Type B pancreatic cell (in vitro differentiated cells): Measurements from ENCODE around the gene SLC22A15. TPM values are rescaled to one million over a fixed set of nuclear protein-coding genes. Genes with fewer than 3 reads are reported as not detected.
A peak's percentile ranks its signal among the peaks of the same experiment; 100 is the strongest.

Source experiments
- DNase-seq: peaks from one replicate; pipeline ENCODE4 v3.0.0; 2021; ENCODE audit warnings: mixed read lengths; ENCODE audit not compliant: unreplicated experiment; ENCODE audit errors: extremely low spot score
- H3K27ac Mint-ChIP-seq: 2 replicates; pipeline ENCODE4 v1.8.0; 2021; ENCODE audit warnings: mild to moderate bottlenecking, mixed read lengths
- H3K27me3 Mint-ChIP-seq: 2 replicates; pipeline ENCODE4 v1.8.0; 2021; ENCODE audit warnings: mixed read lengths
- H3K36me3 Mint-ChIP-seq: 2 replicates; pipeline ENCODE4 v1.8.0; 2021; ENCODE audit warnings: mixed read lengths
- H3K4me1 Mint-ChIP-seq: one replicate; pipeline ENCODE4 v1.8.0; 2021; ENCODE audit warnings: mixed read lengths; ENCODE audit not compliant: unreplicated experiment
- H3K4me3 Mint-ChIP-seq: 2 replicates; pipeline ENCODE4 v1.8.0; 2021; ENCODE audit warnings: mild to moderate bottlenecking, mixed read lengths
- H3K9me3 Mint-ChIP-seq: 2 replicates; pipeline ENCODE4 v1.8.0; 2021; ENCODE audit warnings: mixed read lengths
- long read RNA-seq: library from polyadenylated mRNA; unstranded; transcript quantifications from one replicate; pipeline ENCODE4 v2.0.0, GENCODE V29; 2020
- total RNA-seq: library from RNA; stranded (reverse); gene quantifications from 2 replicates; pipeline ENCODE4 v1.2.1, GENCODE V29; 2021; ENCODE audit warnings: low replicate concordance
- TF ChIP-seq, protein P1 (sequence below): fragments of 200-600 bp; sonication (generic); conservative IDR thresholded peaks from 2 replicates; pipeline ENCODE4 v1.5.0; 2021; ENCODE audit warnings: antibody characterized with exemption, mild to moderate bottlenecking

Gene SLC22A15
- 3.4 and 3.9 TPM in 2 replicates for total RNA-seq
- long read RNA-seq, partial matches to known transcripts, result 0 of 1 reads
- long read RNA-seq, other reads (novel, unspliced or antisense), result 1 of 1 reads

GRCh38 chr1:115976062-115976920 lies at the start of gene SLC22A15:
SLC22A15 (plus strand) TSS chr1:115976513; CDS start chr1:115976628, 115 bp downstream.
- peaks cover 13% of the 10 kb centered on the region for H3K27me3 Mint-ChIP-seq
- peak within 1 kb of the TSS; percentile 87 for H3K27ac Mint-ChIP-seq
- peak within 1 kb of the TSS; percentile 96 for H3K4me3 Mint-ChIP-seq
- peaks cover 10% of the 10 kb centered on the region for H3K4me1 Mint-ChIP-seq
- TF ChIP-seq, protein P1, sequence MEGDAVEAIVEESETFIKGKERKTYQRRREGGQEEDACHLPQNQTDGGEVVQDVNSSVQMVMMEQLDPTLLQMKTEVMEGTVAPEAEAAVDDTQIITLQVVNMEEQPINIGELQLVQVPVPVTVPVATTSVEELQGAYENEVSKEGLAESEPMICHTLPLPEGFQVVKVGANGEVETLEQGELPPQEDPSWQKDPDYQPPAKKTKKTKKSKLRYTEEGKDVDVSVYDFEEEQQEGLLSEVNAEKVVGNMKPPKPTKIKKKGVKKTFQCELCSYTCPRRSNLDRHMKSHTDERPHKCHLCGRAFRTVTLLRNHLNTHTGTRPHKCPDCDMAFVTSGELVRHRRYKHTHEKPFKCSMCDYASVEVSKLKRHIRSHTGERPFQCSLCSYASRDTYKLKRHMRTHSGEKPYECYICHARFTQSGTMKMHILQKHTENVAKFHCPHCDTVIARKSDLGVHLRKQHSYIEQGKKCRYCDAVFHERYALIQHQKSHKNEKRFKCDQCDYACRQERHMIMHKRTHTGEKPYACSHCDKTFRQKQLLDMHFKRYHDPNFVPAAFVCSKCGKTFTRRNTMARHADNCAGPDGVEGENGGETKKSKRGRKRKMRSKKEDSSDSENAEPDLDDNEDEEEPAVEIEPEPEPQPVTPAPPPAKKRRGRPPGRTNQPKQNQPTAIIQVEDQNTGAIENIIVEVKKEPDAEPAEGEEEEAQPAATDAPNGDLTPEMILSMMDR, result peak; percentile 43
- H3K9me3 Mint-ChIP-seq, result no peaks in the 10 kb centered on the region
- DNase-seq, result peak; percentile 72
- no peaks in the 10 kb centered on the region for H3K36me3 Mint-ChIP-seq

DNA sequence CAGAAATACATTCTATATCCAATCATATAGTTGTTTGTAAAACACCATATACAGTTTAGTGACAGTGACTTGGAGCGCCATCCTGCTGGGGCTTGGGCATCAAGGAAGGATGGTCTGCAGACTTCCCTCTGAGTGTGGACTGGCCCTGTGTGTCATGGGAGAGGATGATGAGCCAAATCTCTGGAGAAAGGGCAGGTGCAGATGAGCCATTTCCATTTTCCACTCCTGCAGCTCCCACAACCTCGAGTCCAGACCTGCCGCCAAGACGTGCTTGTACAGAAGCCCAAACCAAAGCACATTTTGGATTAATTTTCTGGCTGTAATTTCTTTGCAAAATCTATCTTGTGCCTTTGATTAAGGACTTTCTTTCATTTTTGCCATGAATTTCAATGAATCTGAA lies 48.3 kb upstream of the SLC22A15 start:
- H3K4me3 Mint-ChIP-seq, result no peak overlapping the region
- H3K27me3 Mint-ChIP-seq, result peaks cover 14% of the 10 kb centered on the region
- H3K36me3 Mint-ChIP-seq, result no peaks in the 10 kb centered on the region
- H3K9me3 Mint-ChIP-seq, result no peaks in the 10 kb centered on the region
- no peak overlapping the region for H3K27ac Mint-ChIP-seq
- no peak for DNase-seq
- H3K4me1 Mint-ChIP-seq, result peaks cover 18% of the 10 kb centered on the region
- TF ChIP-seq, protein P1, result no peak

DNA sequence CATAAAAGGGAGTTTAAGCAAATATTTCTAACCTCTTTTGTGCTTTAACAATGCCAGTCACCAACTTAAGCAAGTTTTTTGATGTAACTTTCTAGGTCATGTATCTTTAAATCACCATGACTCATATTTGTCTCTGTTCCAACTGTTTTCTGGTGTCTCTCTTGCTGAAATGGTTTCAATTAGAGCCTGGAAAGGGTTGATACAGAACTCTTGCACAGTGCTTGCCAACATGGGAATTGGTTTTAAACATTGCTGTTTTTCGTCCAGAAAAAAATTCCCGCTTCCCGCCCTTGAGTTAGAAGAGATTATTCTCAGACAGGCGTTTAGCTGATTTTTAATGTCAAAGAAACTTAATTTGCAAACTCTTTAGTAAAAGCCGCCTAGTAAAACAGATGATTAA lies 46.4 kb upstream of the SLC22A15 start:
- H3K27ac Mint-ChIP-seq, result no peak overlapping the region
- no peak for DNase-seq
- no peaks in the 10 kb centered on the region for H3K36me3 Mint-ChIP-seq
- peaks cover 4% of the 10 kb centered on the region for H3K27me3 Mint-ChIP-seq
- H3K4me1 Mint-ChIP-seq, result peaks cover 4% of the 10 kb centered on the region
- no peak overlapping the region for H3K4me3 Mint-ChIP-seq
- H3K9me3 Mint-ChIP-seq, result no peaks in the 10 kb centered on the region
- TF ChIP-seq, protein P1, result no peak

- TF ChIP-seq, protein P1, result no peak
- Mint-ChIP-seq H3K27ac (no peak overlapping the region), H3K9me3 (no peaks in the 10 kb centered on the region), H3K4me3 (no peak overlapping the region), H3K4me1 (no peaks in the 10 kb centered on the region), H3K36me3 (no peaks in the 10 kb centered on the region), H3K27me3 (no peaks in the 10 kb centered on the region)
- no peak for DNase-seq
These were observed 42.7 kb upstream of the SLC22A15 start for GRCh38 chr1:115933625-115934024.

GRCh38 chr1:115939455-115939854 lies 36.9 kb upstream of the SLC22A15 start:
- no peak overlapping the region for H3K27ac Mint-ChIP-seq
- H3K36me3 Mint-ChIP-seq, result no peaks in the 10 kb centered on the region
- TF ChIP-seq, protein P1, result no peak
- H3K4me1 Mint-ChIP-seq, result no peaks in the 10 kb centered on the region
- H3K4me3 Mint-ChIP-seq, result no peak overlapping the region
- H3K9me3 Mint-ChIP-seq, result no peaks in the 10 kb centered on the region
- DNase-seq, result no peak
- no peaks in the 10 kb centered on the region for H3K27me3 Mint-ChIP-seq
